A549 (cell line): ENCODE results near the gene PSME3. TPM values are rescaled to one million over a fixed set of nuclear protein-coding genes. Genes with fewer than 3 reads are reported as not detected.

Source experiments
- ATAC-seq, 2 experiments: fragments of 200-7000 bp in 1 of 2; fragments of >200 bp in 1 of 2; cut with Nextera tagmentation in 1 of 2; cut with Tn5 transposase in 1 of 2; 3 replicates each; pipeline versions ENCODE4 v1.8.0 to v1.9.1; 2018 to 2020; ENCODE audit warnings: mild to moderate bottlenecking in 1 of 2, moderate library complexity in 1 of 2
- CTCF ChIA-PET: fragments of 300-600 bp; sonication (Branson Sonifier 250); formaldehyde crosslinking; extraction: SDS; loops from one replicate; lab custom pipeline; 2021; ENCODE audit warnings: antibody characterized with exemption, inconsistent platforms; lab: Yijun Ruan, JAX
- POLR2A ChIA-PET: fragments of 350-600 bp; formaldehyde crosslinking; extraction: SDS; loops from one replicate; lab custom pipeline; 2021; ENCODE audit warnings: antibody characterized with exemption, inconsistent platforms; lab: Yijun Ruan, JAX
- DNase-seq, 2 experiments: peaks; one replicate each; pipeline versions ENCODE4 v3.0.0 to v3.0.0-alpha.2; 2011 to 2016; ENCODE audit warnings: low read depth in 1 of 2, low spot score in 1 of 2
- FAIRE-seq: peaks from 2 replicates; lab custom pipeline; 2011; peaks lifted over from hg19 to GRCh38; lab: Jason Lieb, UNC
- H3K27ac ChIP-seq, 2 experiments: fragments of >200 bp; sonication (Bioruptor Twin); formaldehyde crosslinking; 3 replicates each; pipeline ENCODE4 v1.5.1; 2016 to 2017
- H3K4me1 ChIP-seq: fragments of >200 bp; sonication (Bioruptor Twin); formaldehyde crosslinking; 3 replicates; pipeline ENCODE4 v1.6.1; 2016
- H3K4me2 ChIP-seq: fragments of >200 bp; sonication (Bioruptor Twin); formaldehyde crosslinking; 3 replicates; pipeline ENCODE4 v1.6.1; 2016
- H3K4me3 ChIP-seq: fragments of >200 bp; sonication (Bioruptor Twin); formaldehyde crosslinking; 3 replicates; pipeline ENCODE4 v1.5.1; 2016
- H3K9me3 ChIP-seq: fragments of >200 bp; sonication (Bioruptor Twin); formaldehyde crosslinking; 3 replicates; pipeline ENCODE4 v1.6.1; 2016
- ATOH8 ChIP-seq: fragments of 250-450 bp; sonication (Bioruptor Pico); IDR thresholded peaks from 2 replicates; pipeline ENCODE4 v1.5.0; 2020; ENCODE audit warnings: low read depth, mild to moderate bottlenecking, moderate library complexity
- BCL3 ChIP-seq: fragments of >200 bp; sonication (Bioruptor Twin); formaldehyde crosslinking; IDR thresholded peaks from 3 replicates; pipeline ENCODE4 v1.6.1; 2016
- BHLHE40 ChIP-seq: IDR thresholded peaks from 2 replicates; pipeline ENCODE4 v1.6.1; 2012; ENCODE audit warnings: low read depth, low read length, inconsistent platforms
- CBX2 ChIP-seq: fragments of 200-600 bp; sonication (generic); IDR thresholded peaks from 2 replicates; pipeline ENCODE4 v1.6.1; 2016; ENCODE audit warnings: low read depth, mild to moderate bottlenecking, borderline replicate concordance
- EHF ChIP-seq: fragments of 250-450 bp; sonication (Bioruptor Pico); IDR thresholded peaks from 2 replicates; pipeline ENCODE4 v1.5.0; 2020; ENCODE audit warnings: mild to moderate bottlenecking
- FOSL2 ChIP-seq, 2 experiments: fragments of 450-650 bp in 1 of 2; fragments of >200 bp in 1 of 2; sonication (Bioruptor Twin) in 1 of 2; formaldehyde crosslinking; IDR thresholded peaks; 2 replicates each; pipeline versions ENCODE4 v1.5.0 to v1.6.1; 2016 to 2020; ENCODE audit warnings: mild to moderate bottlenecking in 1 of 2, moderate library complexity in 1 of 2
- FOXS1 ChIP-seq: fragments of 250-450 bp; sonication (Bioruptor Pico); IDR thresholded peaks from 2 replicates; pipeline ENCODE4 v1.5.0; 2020; ENCODE audit warnings: mild to moderate bottlenecking, moderate library complexity
- GATA3 ChIP-seq: IDR thresholded peaks from 2 replicates; pipeline ENCODE4 v1.6.1; 2012; ENCODE audit warnings: borderline replicate concordance
- HDAC2 ChIP-seq: fragments of 200-600 bp; sonication (generic); IDR thresholded peaks from 2 replicates; pipeline ENCODE4 v1.6.1; 2016
- HEYL ChIP-seq: fragments of 250-450 bp; sonication (Bioruptor Pico); IDR thresholded peaks from 2 replicates; pipeline ENCODE4 v1.8.0; 2021; ENCODE audit warnings: mild to moderate bottlenecking, moderate library complexity
- HMGXB4 ChIP-seq: fragments of 250-450 bp; sonication (Bioruptor Pico); IDR thresholded peaks from 2 replicates; pipeline ENCODE4 v1.5.0; 2021; ENCODE audit warnings: mild to moderate bottlenecking, moderate library complexity, borderline replicate concordance
- HOXA7 ChIP-seq: fragments of 250-450 bp; sonication (Bioruptor Pico); IDR thresholded peaks from 2 replicates; pipeline ENCODE4 v1.5.0; 2020; ENCODE audit warnings: mild to moderate bottlenecking, moderate library complexity
- HOXB5 ChIP-seq: fragments of 250-450 bp; sonication (Bioruptor Pico); IDR thresholded peaks from 2 replicates; pipeline ENCODE4 v1.5.0; 2020; ENCODE audit warnings: mild to moderate bottlenecking, moderate library complexity
- JUN ChIP-seq, 2 experiments: fragments of >200 bp; sonication (Bioruptor Twin); formaldehyde crosslinking; IDR thresholded peaks; 2 replicates in 1 of 2; 3 replicates in 1 of 2; pipeline ENCODE4 v1.6.1; 2016 to 2017
- KDM5A ChIP-seq: fragments of 200-600 bp; sonication (generic); IDR thresholded peaks from 2 replicates; pipeline ENCODE4 v1.6.1; 2016; ENCODE audit warnings: antibody characterized with exemption, mild to moderate bottlenecking
- MAFK ChIP-seq: fragments of 450-650 bp; IDR thresholded peaks from 2 replicates; pipeline ENCODE4 v1.6.1; 2014; ENCODE audit not compliant: partially characterized antibody
- MAX ChIP-seq: IDR thresholded peaks from 2 replicates; pipeline ENCODE4 v1.6.1; 2012
- MAZ ChIP-seq: fragments of 150-350 bp; IDR thresholded peaks from 2 replicates; pipeline ENCODE4 v1.6.1; 2014; ENCODE audit warnings: antibody characterized with exemption, low read depth, low read length, borderline replicate concordance
- MYC ChIP-seq: IDR thresholded peaks from 2 replicates; pipeline ENCODE4 v1.6.1; 2012; ENCODE audit warnings: mild to moderate bottlenecking, inconsistent platforms, low read length, improper control_type of control experiment, borderline replicate concordance
- NPAS2 ChIP-seq: fragments of 250-450 bp; sonication (Bioruptor Pico); IDR thresholded peaks from 2 replicates; pipeline ENCODE4 v1.8.0; 2022; ENCODE audit warnings: mild to moderate bottlenecking, moderate library complexity, borderline replicate concordance
- PHF8 ChIP-seq: fragments of 200-600 bp; sonication (generic); IDR thresholded peaks from 2 replicates; pipeline ENCODE4 v1.6.1; 2016; ENCODE audit warnings: low read depth, mild to moderate bottlenecking, antibody characterized with exemption, moderate library complexity, borderline replicate concordance
- POLR2A ChIP-seq: IDR thresholded peaks from 2 replicates; pipeline ENCODE4 v1.6.1; 2012; ENCODE audit warnings: mild to moderate bottlenecking, low read length
- RAD21 ChIP-seq, 2 experiments: fragments of >200 bp in 1 of 2; sonication (Bioruptor Twin) in 1 of 2; formaldehyde crosslinking in 1 of 2; IDR thresholded peaks in 1 of 2; conservative IDR thresholded peaks in 1 of 2; 2 replicates in 1 of 2; 3 replicates in 1 of 2; pipeline ENCODE4 v1.6.1; 2012 to 2018; ENCODE audit warnings: inconsistent platforms in 1 of 2
- RFX5 ChIP-seq: fragments of 450-650 bp; IDR thresholded peaks from 2 replicates; pipeline ENCODE4 v1.7.1; 2014; ENCODE audit warnings: antibody characterized with exemption, mild to moderate bottlenecking, moderate library complexity
- ZC3H11A ChIP-seq: fragments of 450-650 bp; IDR thresholded peaks from 2 replicates; pipeline ENCODE4 v1.6.1; 2014; ENCODE audit warnings: antibody characterized with exemption, mild to moderate bottlenecking
- ZFP36 ChIP-seq: fragments of 450-650 bp; IDR thresholded peaks from 2 replicates; pipeline ENCODE4 v1.6.1; 2014; ENCODE audit warnings: borderline replicate concordance; ENCODE audit not compliant: partially characterized antibody
- WGBS: methylation state at CpG from one replicate; pipeline ENCODE4 v1.1.6; 2017; ENCODE audit errors: missing lambda C conversion rate; 5-methylcytosine and 5-hydroxymethylcytosine counted together
- polyA minus RNA-seq: library from RNA; depleted of rRNA, polyadenylated mRNA; stranded (reverse); fragments of >200 nt; gene quantifications from 2 replicates; pipeline ENCODE4 v1.2.3, GENCODE V29; 2011; rRNA and poly(A)+ RNA removed
- polyA plus RNA-seq, 4 experiments: library from polyadenylated mRNA; depleted of rRNA in 3 of 4; stranded (reverse); fragments of >200 nt; fragmentation: RNase III in 1 of 4; extraction: RNeasy Plus Mini Kit Qiagen cat#74134 plus additional on column Dnase treatment in 1 of 4; gene quantifications; 2 replicates in 3 of 4; 3 replicates in 1 of 4; pipeline ENCODE4 v1.2.3, GENCODE V29; 2011 to 2017
- TF ChIP-seq, protein P1 (sequence below): IDR thresholded peaks from 2 replicates; pipeline ENCODE4 v1.6.1; 2012; ENCODE audit warnings: low read depth, borderline replicate concordance
- TF ChIP-seq, protein P2 (sequence below): fragments of 450-650 bp; IDR thresholded peaks from 2 replicates; pipeline ENCODE4 v1.6.1; 2014; ENCODE audit warnings: antibody characterized with exemption
- TF ChIP-seq, protein P3 (sequence below): fragments of >200 bp; sonication (Bioruptor Twin); formaldehyde crosslinking; IDR thresholded peaks from 3 replicates; pipeline ENCODE4 v1.5.1; 2016

PSME3 gene
- polyA plus RNA-seq (2011; rRNA removed) (220 and 257 TPM in 2 replicates), polyA plus RNA-seq (2017; fragmentation: RNase III; extraction: RNeasy Plus Mini Kit Qiagen cat#74134 plus additional on column Dnase treatment) (214 to 241 TPM (median 223 TPM) in 3 replicates), polyA minus RNA-seq (86.9 and 88.4 TPM in 2 replicates)
- polyA plus RNA-seq (2012; cell fraction: cytosol; rRNA removed), result 154 and 183 TPM in 2 replicates
- polyA plus RNA-seq (2012; cell fraction: nucleus; rRNA removed), result 73.7 and 94.4 TPM in 2 replicates

- TF ChIP-seq HMGXB4 (peak; percentile 64; the same call in 1 of the 2 replicates), JUN (IDR thresholded peaks at IDR 0.05) (peak; percentile 88 to 96; a peak in 4 of 5 replicates), HOXA7 (CRISPR knock-in tag) (peak; percentile 74; the same call in 1 of the 2 replicates), CBX2 (no peak), RFX5 (peak; percentile 72; the same call in 1 of the 2 replicates), HEYL (CRISPR knock-in tag) (no peak), MAZ (0 out of 2 replicates have a peak, but pooled peaks have one; percentile 27), KDM5A (peak; percentile 90), BCL3 (peak; percentile 93), PHF8 (peak; percentile 95), MYC (peak; percentile 99), HOXB5 (CRISPR knock-in tag) (peak; percentile 68; the same call in 1 of the 2 replicates), NPAS2 (CRISPR knock-in tag) (peak; percentile 62; the same call in 1 of the 2 replicates), BHLHE40 (peak; percentile 99), FOSL2 (IDR thresholded peaks at IDR 0.05) (no peak), FOSL2 (CRISPR knock-in tag; IDR thresholded peaks at IDR 0.05) (0 out of 2 replicates have a peak, but pooled peaks have one; percentile 2), MAFK (no peak), ATOH8 (CRISPR knock-in tag) (no peak), FOXS1 (CRISPR knock-in tag) (no peak), GATA3 (peak; percentile 58; the same call in 1 of the 2 replicates), ZFP36 (no peak), EHF (CRISPR knock-in tag) (peak; percentile 82; the same call in 1 of the 2 replicates), MAX (peak; percentile 100), RAD21 (conservative IDR thresholded peaks at IDR 0.05 in 1 of 2, IDR thresholded peaks at IDR 0.05 in 1 of 2) (no peak; a peak in 1 of 5 replicates), ZC3H11A (no peak), HDAC2 (no peak; the same call in 1 of the 2 replicates), POLR2A (peak; percentile 98)
- TF ChIP-seq, protein P1, sequence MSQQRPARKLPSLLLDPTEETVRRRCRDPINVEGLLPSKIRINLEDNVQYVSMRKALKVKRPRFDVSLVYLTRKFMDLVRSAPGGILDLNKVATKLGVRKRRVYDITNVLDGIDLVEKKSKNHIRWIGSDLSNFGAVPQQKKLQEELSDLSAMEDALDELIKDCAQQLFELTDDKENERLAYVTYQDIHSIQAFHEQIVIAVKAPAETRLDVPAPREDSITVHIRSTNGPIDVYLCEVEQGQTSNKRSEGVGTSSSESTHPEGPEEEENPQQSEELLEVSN, result peak; percentile 87
- TF ChIP-seq, protein P2, sequence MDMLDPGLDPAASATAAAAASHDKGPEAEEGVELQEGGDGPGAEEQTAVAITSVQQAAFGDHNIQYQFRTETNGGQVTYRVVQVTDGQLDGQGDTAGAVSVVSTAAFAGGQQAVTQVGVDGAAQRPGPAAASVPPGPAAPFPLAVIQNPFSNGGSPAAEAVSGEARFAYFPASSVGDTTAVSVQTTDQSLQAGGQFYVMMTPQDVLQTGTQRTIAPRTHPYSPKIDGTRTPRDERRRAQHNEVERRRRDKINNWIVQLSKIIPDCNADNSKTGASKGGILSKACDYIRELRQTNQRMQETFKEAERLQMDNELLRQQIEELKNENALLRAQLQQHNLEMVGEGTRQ, result peak; percentile 69
- TF ChIP-seq, protein P3, sequence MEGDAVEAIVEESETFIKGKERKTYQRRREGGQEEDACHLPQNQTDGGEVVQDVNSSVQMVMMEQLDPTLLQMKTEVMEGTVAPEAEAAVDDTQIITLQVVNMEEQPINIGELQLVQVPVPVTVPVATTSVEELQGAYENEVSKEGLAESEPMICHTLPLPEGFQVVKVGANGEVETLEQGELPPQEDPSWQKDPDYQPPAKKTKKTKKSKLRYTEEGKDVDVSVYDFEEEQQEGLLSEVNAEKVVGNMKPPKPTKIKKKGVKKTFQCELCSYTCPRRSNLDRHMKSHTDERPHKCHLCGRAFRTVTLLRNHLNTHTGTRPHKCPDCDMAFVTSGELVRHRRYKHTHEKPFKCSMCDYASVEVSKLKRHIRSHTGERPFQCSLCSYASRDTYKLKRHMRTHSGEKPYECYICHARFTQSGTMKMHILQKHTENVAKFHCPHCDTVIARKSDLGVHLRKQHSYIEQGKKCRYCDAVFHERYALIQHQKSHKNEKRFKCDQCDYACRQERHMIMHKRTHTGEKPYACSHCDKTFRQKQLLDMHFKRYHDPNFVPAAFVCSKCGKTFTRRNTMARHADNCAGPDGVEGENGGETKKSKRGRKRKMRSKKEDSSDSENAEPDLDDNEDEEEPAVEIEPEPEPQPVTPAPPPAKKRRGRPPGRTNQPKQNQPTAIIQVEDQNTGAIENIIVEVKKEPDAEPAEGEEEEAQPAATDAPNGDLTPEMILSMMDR, result no peak
- H3K4me2 ChIP-seq, result peak within 1 kb of the TSS; percentile 87
- peaks cover 22% of the 10 kb centered on the region for H3K4me1 ChIP-seq
- WGBS, result 1% methylated on average over 71 of the region's 71 CpGs
- ChIA-PET POLR2A (interaction anchor here (0.6 to 2.3 kb wide), 5 partner anchors 9 to 165 kb away, joined by 3 to 30 read pairs (median 5); partner anchors contain the start of genes BECN1, COA3, RPL27 and VPS25), CTCF (interaction anchor here (0.7 to 6.4 kb wide), 16 partner anchors 11 to 255 kb away, joined by 3 to 81 read pairs (median 7); partner anchors contain the start of genes AOC2, BECN1, PSMC3IP and RPL27)
- peak; percentile 96 to 97 for ATAC-seq
- H3K27ac ChIP-seq, result peak within 1 kb of the TSS; percentile 95 to 96
- H3K4me3 ChIP-seq, result peak within 1 kb of the TSS; percentile 94
- DNase-seq, result peak; percentile 92 to 96
- peak; percentile 72 for FAIRE-seq
- H3K9me3 ChIP-seq, result no peaks in the 10 kb centered on the region
Observed at GRCh38 chr17:42832934-42833766, at the start of gene PSME3. TSS of gene PSME3 (plus strand) at chr17:42833397. CDS start at chr17:42833632, 235 bp downstream.
